ENCODE data around the gene BLTP1. TPM values are rescaled to one million over a fixed set of nuclear protein-coding genes. Genes with fewer than 3 reads are reported as not detected.
A peak's percentile ranks its signal among the peaks of the same experiment; 100 is the strongest.

Gene BLTP1
- total and polyA plus RNA-seq, 2 of the 13 experiments (the other 11 are each of a cell fraction or from before 2014, with no cell fraction given): 27.7 to 33.1 TPM

DNA sequence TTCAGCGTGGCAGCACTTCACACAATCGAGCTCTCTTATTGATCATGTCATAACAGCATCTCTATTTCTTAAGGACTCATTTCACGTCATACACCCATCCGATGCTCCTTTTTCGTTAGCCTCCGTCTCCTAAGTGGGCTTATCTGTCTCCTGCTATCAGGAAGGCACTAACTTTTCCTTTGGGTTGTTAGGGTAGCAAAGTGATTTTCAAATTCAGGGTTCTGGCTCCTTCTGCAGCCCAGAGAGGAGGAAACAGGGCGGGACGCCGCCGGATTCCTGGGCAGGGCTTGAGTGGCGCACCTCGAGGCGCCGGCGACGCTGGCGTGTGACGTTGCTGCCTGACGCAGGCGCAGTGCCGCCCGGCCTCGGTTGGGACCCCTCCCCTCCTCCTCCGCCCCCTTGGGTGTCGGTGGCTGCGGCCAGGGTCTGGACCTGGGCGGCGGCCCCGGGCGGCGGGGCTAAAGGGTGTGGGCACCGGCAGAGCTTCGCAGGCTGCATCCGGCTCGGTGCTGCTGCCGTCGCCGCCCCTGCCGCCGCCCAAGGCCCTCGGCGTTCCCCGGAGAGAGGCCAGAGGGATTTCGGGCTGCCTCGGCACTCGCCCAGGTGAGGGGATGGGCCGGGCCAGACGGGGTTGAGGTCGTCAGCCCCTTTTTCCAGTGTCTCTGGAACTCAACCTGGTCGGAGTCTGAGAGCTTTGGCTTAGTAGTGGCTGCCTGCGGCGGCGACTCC lies at the start of gene BLTP1 (continued):
- TF ChIP-seq, protein P1, sequence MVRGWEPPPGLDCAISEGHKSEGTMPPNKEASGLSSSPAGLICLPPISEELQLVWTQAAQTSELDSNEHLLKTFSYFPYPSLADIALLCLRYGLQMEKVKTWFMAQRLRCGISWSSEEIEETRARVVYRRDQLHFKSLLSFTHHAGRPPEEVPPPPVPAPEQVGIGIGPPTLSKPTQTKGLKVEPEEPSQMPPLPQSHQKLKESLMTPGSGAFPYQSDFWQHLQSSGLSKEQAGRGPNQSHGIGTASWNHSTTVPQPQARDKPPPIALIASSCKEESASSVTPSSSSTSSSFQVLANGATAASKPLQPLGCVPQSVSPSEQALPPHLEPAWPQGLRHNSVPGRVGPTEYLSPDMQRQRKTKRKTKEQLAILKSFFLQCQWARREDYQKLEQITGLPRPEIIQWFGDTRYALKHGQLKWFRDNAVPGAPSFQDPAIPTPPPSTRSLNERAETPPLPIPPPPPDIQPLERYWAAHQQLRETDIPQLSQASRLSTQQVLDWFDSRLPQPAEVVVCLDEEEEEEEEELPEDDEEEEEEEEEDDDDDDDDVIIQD (CRISPR knock-in tag; IDR thresholded peaks at IDR 0.05; ENCODE audit: low read depth): no peak
- TF ChIP-seq, protein P2, sequence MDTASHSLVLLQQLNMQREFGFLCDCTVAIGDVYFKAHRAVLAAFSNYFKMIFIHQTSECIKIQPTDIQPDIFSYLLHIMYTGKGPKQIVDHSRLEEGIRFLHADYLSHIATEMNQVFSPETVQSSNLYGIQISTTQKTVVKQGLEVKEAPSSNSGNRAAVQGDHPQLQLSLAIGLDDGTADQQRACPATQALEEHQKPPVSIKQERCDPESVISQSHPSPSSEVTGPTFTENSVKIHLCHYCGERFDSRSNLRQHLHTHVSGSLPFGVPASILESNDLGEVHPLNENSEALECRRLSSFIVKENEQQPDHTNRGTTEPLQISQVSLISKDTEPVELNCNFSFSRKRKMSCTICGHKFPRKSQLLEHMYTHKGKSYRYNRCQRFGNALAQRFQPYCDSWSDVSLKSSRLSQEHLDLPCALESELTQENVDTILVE (CRISPR knock-in tag; IDR thresholded peaks at IDR 0.05): no peak
- TF ChIP-seq ZNF512B (CRISPR knock-in tag; IDR thresholded peaks at IDR 0.05; ENCODE audit: borderline replicate concordance) (no peak), DNMT1 (CRISPR knock-in tag; IDR thresholded peaks at IDR 0.05) (peak; percentile 63; the same call in 1 of the 2 replicates), PCBP2 (optimal IDR thresholded peaks at IDR 0.05; ENCODE audit: low read depth, low read length, poor library complexity, severe bottlenecking) (no peak), ZNF550 (CRISPR knock-in tag; IDR thresholded peaks at IDR 0.05; ENCODE audit: borderline replicate concordance) (no peak), THYN1 (CRISPR knock-in tag; IDR thresholded peaks at IDR 0.05; ENCODE audit: borderline replicate concordance, low read depth) (no peak), ZNF17 (CRISPR knock-in tag; IDR thresholded peaks at IDR 0.05) (no peak), ZBTB4 (CRISPR knock-in tag; IDR thresholded peaks at IDR 0.05; ENCODE audit: borderline replicate concordance) (no peak), MAZ (IDR thresholded peaks at IDR 0.05; ENCODE audit: borderline replicate concordance, low read depth, low read length) (peak; percentile 60; the same call in 1 of the 2 replicates), MAZ (CRISPR knock-in tag; IDR thresholded peaks at IDR 0.05; ENCODE audit: low read depth) (peak; percentile 84)
- TF ChIP-seq, protein P3, sequence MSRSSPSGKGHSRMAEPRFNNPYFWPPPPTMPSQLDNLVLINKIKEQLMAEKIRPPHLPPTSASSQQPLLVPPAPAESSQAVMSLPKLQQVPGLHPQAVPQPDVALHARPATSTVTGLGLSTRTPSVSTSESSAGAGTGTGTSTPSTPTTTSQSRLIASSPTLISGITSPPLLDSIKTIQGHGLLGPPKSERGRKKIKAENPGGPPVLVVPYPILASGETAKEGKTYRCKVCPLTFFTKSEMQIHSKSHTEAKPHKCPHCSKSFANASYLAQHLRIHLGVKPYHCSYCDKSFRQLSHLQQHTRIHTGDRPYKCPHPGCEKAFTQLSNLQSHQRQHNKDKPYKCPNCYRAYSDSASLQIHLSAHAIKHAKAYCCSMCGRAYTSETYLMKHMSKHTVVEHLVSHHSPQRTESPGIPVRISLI (CRISPR knock-in tag; IDR thresholded peaks at IDR 0.05; ENCODE audit: borderline replicate concordance): peak; percentile 18; the same call in 1 of the 2 replicates
- TF ChIP-seq, protein P4, sequence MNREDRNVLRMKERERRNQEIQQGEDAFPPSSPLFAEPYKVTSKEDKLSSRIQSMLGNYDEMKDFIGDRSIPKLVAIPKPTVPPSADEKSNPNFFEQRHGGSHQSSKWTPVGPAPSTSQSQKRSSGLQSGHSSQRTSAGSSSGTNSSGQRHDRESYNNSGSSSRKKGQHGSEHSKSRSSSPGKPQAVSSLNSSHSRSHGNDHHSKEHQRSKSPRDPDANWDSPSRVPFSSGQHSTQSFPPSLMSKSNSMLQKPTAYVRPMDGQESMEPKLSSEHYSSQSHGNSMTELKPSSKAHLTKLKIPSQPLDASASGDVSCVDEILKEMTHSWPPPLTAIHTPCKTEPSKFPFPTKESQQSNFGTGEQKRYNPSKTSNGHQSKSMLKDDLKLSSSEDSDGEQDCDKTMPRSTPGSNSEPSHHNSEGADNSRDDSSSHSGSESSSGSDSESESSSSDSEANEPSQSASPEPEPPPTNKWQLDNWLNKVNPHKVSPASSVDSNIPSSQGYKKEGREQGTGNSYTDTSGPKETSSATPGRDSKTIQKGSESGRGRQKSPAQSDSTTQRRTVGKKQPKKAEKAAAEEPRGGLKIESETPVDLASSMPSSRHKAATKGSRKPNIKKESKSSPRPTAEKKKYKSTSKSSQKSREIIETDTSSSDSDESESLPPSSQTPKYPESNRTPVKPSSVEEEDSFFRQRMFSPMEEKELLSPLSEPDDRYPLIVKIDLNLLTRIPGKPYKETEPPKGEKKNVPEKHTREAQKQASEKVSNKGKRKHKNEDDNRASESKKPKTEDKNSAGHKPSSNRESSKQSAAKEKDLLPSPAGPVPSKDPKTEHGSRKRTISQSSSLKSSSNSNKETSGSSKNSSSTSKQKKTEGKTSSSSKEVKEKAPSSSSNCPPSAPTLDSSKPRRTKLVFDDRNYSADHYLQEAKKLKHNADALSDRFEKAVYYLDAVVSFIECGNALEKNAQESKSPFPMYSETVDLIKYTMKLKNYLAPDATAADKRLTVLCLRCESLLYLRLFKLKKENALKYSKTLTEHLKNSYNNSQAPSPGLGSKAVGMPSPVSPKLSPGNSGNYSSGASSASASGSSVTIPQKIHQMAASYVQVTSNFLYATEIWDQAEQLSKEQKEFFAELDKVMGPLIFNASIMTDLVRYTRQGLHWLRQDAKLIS (CRISPR knock-in tag; IDR thresholded peaks at IDR 0.05): no peak

Data from HepG2 (cell line).